CD4-positive, alpha-beta T cell treated with Interleukin-15 for 1 hour (primary cell): Measurements from ENCODE around the gene SUGP1.

ENCODE experiments used
- DNase-seq: peaks from one replicate; pipeline ENCODE4 v3.0.0-alpha.2; 2020

Gene SUGP1

GRCh38 chr19:19300613-19301012, 19.7 kb downstream of the SUGP1 start:
- DNase-seq: no peak

- DNase-seq: no peak
Observed at GRCh38 chr19:19297759-19298158, 22.6 kb downstream of the SUGP1 start.

GRCh38 chr19:19296953-19297689, 23.2 kb downstream of the SUGP1 start:
- DNase-seq: no peak

- DNase-seq: no peak
Observed at GRCh38 chr19:19294914-19295313, 25.4 kb downstream of the SUGP1 start.

- DNase-seq: no peak
Observed at GRCh38 chr19:19292607-19293006, 27.7 kb downstream of the SUGP1 start.

GRCh38 chr19:19285686-19286085, 34.6 kb downstream of the SUGP1 start:
- DNase-seq: no peak

- no peak for DNase-seq
Observed at GRCh38 chr19:19280561-19280960, 39.7 kb downstream of the SUGP1 start.

- no peak for DNase-seq
Observed at GRCh38 chr19:19279853-19280252, 40.5 kb downstream of the SUGP1 start.

- DNase-seq: no peak
Observed at GRCh38 chr19:19279062-19279612, 41.2 kb downstream of the SUGP1 start.

GRCh38 chr19:19278315-19278714, 42.0 kb downstream of the SUGP1 start:
- no peak for DNase-seq

GRCh38 chr19:19276851-19277250, 43.5 kb downstream of the SUGP1 start:
- DNase-seq: no peak

- DNase-seq: no peak
Observed at GRCh38 chr19:19276386-19276785, 43.9 kb downstream of the SUGP1 start.

- DNase-seq: no peak
Observed at GRCh38 chr19:19274716-19275565, 45.4 kb downstream of the SUGP1 start.

- DNase-seq: no peak
Observed at GRCh38 chr19:19274146-19274545, 46.2 kb downstream of the SUGP1 start.

GRCh38 chr19:19271828-19272599, 48.3 kb downstream of the SUGP1 start:
- no peak for DNase-seq

- DNase-seq: no peak
Observed at GRCh38 chr19:19270749-19271571, 49.3 kb downstream of the SUGP1 start.

GRCh38 chr19:19269952-19270694, 50.2 kb downstream of the SUGP1 start:
- no peak for DNase-seq

GRCh38 chr19:19268453-19269385, 51.6 kb downstream of the SUGP1 start:
- no peak for DNase-seq

GRCh38 chr19:19267305-19267704, 53.0 kb downstream of the SUGP1 start:
- DNase-seq: no peak

- no peak for DNase-seq
Observed at GRCh38 chr19:19263886-19264487, 56.3 kb downstream of the SUGP1 start.
